Measurements from ENCODE around the gene BCAS3.

DNA sequence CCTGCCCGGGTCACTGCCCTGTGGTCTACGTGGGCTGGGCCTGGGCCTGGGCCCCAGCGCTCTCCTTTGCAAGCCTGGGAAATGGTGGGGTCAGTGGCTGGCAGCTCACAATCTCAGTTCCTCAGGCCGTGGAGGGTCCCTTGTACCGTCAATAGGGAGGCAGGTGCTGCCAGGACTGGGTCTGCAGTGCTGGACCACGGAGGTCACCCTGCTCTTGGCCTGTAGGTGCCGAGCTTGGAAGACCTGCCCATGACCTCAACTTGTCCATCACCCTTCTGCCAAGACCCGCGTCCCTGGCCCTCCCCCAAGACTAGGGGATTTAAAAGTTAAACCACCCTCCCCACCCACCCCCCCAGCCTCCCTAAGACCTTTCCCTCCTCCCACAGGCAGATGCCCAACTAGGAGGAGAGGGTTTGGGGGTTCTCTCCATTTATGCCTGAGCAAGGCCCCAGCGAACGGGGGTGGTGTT lies 724.5 kb downstream of the BCAS3 start:
- TF ChIP-seq, protein P1, sequence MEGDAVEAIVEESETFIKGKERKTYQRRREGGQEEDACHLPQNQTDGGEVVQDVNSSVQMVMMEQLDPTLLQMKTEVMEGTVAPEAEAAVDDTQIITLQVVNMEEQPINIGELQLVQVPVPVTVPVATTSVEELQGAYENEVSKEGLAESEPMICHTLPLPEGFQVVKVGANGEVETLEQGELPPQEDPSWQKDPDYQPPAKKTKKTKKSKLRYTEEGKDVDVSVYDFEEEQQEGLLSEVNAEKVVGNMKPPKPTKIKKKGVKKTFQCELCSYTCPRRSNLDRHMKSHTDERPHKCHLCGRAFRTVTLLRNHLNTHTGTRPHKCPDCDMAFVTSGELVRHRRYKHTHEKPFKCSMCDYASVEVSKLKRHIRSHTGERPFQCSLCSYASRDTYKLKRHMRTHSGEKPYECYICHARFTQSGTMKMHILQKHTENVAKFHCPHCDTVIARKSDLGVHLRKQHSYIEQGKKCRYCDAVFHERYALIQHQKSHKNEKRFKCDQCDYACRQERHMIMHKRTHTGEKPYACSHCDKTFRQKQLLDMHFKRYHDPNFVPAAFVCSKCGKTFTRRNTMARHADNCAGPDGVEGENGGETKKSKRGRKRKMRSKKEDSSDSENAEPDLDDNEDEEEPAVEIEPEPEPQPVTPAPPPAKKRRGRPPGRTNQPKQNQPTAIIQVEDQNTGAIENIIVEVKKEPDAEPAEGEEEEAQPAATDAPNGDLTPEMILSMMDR (IDR thresholded peaks at IDR 0.05; ENCODE audit: low read length) = no peak
- no peak for TF ChIP-seq EZH2 (IDR thresholded peaks at IDR 0.05; ENCODE audit: borderline replicate concordance, low read length)

Data from OCI-LY1 (cell line).